ENCODE data around the gene SEM1. TPM values are rescaled to one million over a fixed set of nuclear protein-coding genes. Genes with fewer than 3 reads are reported as not detected.

SEM1 gene
- total and polyA plus RNA-seq, 2 of the 4 experiments (the other 2 are of a cell fraction) = 17.2 to 38.0 TPM

DNA sequence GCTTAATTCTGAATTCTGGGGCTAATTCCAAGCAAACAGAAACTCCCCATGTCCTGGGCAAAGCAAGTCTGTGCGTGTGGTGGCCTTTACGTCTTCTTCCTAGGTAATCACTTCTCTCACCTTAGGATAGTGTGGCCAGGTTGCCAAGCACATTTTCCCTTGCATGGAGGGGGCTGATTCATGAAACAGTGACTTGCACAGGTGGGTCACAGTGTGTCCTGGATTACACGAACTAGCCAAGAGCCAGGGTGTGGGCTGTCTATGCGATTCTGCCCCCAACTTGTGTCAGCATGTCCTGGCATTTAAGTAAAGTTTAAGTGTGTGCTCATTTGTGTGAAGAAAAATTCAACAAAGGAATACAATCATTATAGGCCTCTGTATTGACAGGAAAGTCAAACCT lies 18.5 kb upstream of the SEM1 start:
- Histone ChIP-seq H3K79me1 (ENCODE audit: low read depth in 1 of 2, low read length in 2 of 2) (no peaks in the 10 kb centered on the region), H4K8ac (ENCODE audit: low read depth in 2 of 2, low read length in 2 of 2) (no peak overlapping the region), H2BK120ac (ENCODE audit: low read depth, low read length) (no peak overlapping the region), H4K20me1 (ENCODE audit: insufficient read depth, low read length) (no peaks in the 10 kb centered on the region), H3K4me1 (ENCODE audit: control insufficient read depth, insufficient read depth, low read length) (no peaks in the 10 kb centered on the region), H3K36me3 (ENCODE audit: control insufficient read depth, insufficient read depth, low read length) (no peaks in the 10 kb centered on the region), H3K4ac (ENCODE audit: low read depth, low read length) (no peak overlapping the region), H4K5ac (ENCODE audit: low read depth, low read length) (no peak overlapping the region), H2AK9ac (replicated peaks; ENCODE audit: low read depth, low read length, poor library complexity) (no peak overlapping the region), H2BK5ac (ENCODE audit: low read depth, low read length, poor library complexity, severe bottlenecking) (no peak overlapping the region), H3K27ac (ENCODE audit: insufficient read depth, low read length) (no peak overlapping the region), H3K23ac (ENCODE audit: low read depth, low read length) (no peak overlapping the region), H3K56ac (ENCODE audit: extremely low read depth, insufficient read depth, low read length) (no peak overlapping the region), H2AK5ac (ENCODE audit: low read depth, low read length) (no peak overlapping the region), H3K18ac (ENCODE audit: low read depth, low read length) (no peak overlapping the region), H4K91ac (ENCODE audit: insufficient read depth, low read depth, low read length) (no peak overlapping the region), H2BK20ac (ENCODE audit: low read depth, low read length) (no peak overlapping the region), H2BK15ac (ENCODE audit: low read depth, low read length) (no peak overlapping the region), H3K9me3 (ENCODE audit: control insufficient read depth, insufficient read depth, low read length) (no peaks in the 10 kb centered on the region), H3K4me3 (ENCODE audit: insufficient read depth, low read depth, low read length) (no peak overlapping the region), H3K9me1 (ENCODE audit: insufficient read depth, low read length) (no peaks in the 10 kb centered on the region), H3K27me3 (ENCODE audit: control insufficient read depth, insufficient read depth, low read length) (no peaks in the 10 kb centered on the region), H3K14ac (replicated peaks; ENCODE audit: low read depth, low read length) (no peak overlapping the region), H3K4me2 (ENCODE audit: low read depth, low read length) (no peak overlapping the region), H3K9ac (ENCODE audit: low read depth, low read length) (no peak overlapping the region), H2AFZ (replicated peaks; ENCODE audit: low read length, poor library complexity) (no peak overlapping the region)
- ATAC-seq (ENCODE audit: low read depth) = no peak
- ChIA-PET POLR2A (ENCODE audit: unreplicated experiment) (no interaction called here), CTCF (no interaction called here)
- dilution Hi-C loops (cut with HindIII; ENCODE audit: low sequenced_read_pairs, unreplicated experiment) (no loop called here), intact Hi-C loops (cut with micrococcal nuclease) (no loop called here), in situ Hi-C loops (cut with MboI; ENCODE audit: low sequenced_read_pairs) (no loop called here)
- no peak for TF ChIP-seq CEBPB (IDR thresholded peaks at IDR 0.05; ENCODE audit: low read depth, low read length)
- no peak for TF ChIP-seq POLR2A (IDR thresholded peaks at IDR 0.05; ENCODE audit: low read depth, low read length)
- no peak for TF ChIP-seq MXI1 (IDR thresholded peaks at IDR 0.05; ENCODE audit: borderline replicate concordance, low read depth, low read length)
- TF ChIP-seq RCOR1 (IDR thresholded peaks at IDR 0.05; ENCODE audit: insufficient replicate concordance, low read length) = no peak
- TF ChIP-seq RAD21 (IDR thresholded peaks at IDR 0.05; ENCODE audit: low read length) = no peak
- TF ChIP-seq, protein P1, sequence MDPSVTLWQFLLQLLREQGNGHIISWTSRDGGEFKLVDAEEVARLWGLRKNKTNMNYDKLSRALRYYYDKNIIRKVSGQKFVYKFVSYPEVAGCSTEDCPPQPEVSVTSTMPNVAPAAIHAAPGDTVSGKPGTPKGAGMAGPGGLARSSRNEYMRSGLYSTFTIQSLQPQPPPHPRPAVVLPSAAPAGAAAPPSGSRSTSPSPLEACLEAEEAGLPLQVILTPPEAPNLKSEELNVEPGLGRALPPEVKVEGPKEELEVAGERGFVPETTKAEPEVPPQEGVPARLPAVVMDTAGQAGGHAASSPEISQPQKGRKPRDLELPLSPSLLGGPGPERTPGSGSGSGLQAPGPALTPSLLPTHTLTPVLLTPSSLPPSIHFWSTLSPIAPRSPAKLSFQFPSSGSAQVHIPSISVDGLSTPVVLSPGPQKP (IDR thresholded peaks at IDR 0.05; ENCODE audit: borderline replicate concordance, low read depth, low read length) = no peak
- no peak for TF ChIP-seq BHLHE40 (IDR thresholded peaks at IDR 0.05; ENCODE audit: low read depth, low read length)
- TF ChIP-seq, protein P2, sequence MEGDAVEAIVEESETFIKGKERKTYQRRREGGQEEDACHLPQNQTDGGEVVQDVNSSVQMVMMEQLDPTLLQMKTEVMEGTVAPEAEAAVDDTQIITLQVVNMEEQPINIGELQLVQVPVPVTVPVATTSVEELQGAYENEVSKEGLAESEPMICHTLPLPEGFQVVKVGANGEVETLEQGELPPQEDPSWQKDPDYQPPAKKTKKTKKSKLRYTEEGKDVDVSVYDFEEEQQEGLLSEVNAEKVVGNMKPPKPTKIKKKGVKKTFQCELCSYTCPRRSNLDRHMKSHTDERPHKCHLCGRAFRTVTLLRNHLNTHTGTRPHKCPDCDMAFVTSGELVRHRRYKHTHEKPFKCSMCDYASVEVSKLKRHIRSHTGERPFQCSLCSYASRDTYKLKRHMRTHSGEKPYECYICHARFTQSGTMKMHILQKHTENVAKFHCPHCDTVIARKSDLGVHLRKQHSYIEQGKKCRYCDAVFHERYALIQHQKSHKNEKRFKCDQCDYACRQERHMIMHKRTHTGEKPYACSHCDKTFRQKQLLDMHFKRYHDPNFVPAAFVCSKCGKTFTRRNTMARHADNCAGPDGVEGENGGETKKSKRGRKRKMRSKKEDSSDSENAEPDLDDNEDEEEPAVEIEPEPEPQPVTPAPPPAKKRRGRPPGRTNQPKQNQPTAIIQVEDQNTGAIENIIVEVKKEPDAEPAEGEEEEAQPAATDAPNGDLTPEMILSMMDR (conservative IDR thresholded peaks at IDR 0.05; ENCODE audit: low read depth, low read length) = no peak
- no peak for DNase-seq
- no CpG with 5 or more reads among the region's 4 CpGs for WGBS, 2 experiments (ENCODE audit: extremely low coverage in 2 of 2, insufficient read length in 1 of 2)
- BruUV-seq (replicated peaks) = no TSS peak
